Measurements from ENCODE around the gene DDTL.
"Not testable (repeated sequence)": the region's sequence is repeated elsewhere in the genome, so short reads cannot be mapped to it uniquely, and the experiment has no call there.

DNA sequence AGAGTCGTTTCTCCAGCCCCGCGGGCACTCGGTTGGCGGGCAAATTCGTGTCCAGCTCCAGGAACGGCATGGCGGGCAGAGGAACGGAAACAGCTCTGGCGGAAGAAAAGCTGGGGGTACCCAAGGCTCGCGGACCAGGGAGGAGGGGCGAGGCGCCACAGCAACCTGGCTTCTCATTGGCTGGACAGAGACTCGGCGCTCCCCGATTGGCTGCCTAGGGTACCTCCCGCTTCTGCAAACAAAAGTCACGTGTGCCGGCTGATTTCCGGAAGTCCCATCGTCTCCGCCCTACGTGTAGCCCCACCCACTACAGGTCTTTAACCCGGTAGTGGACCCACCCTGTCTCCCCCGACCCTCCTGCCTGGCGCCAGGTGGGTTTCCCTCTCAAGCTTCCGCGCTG lies 7.7 kb downstream of the DDTL start, which contains the start of gene DDT:
- TF ChIP-seq POLR2A (IDR thresholded peaks at IDR 0.05; ENCODE audit: low read depth, low read length); POLR2AphosphoS5 (IDR thresholded peaks at IDR 0.05; ENCODE audit: low read depth, low read length); TAF1 (IDR thresholded peaks at IDR 0.05; ENCODE audit: low read depth, low read length); SPI1 (IDR thresholded peaks at IDR 0.05; ENCODE audit: low read depth, low read length); POU2F2 (IDR thresholded peaks at IDR 0.05; ENCODE audit: low read depth, low read length); PAX5 (IDR thresholded peaks at IDR 0.05; ENCODE audit: insufficient read depth, low read length, severe bottlenecking): not testable (repeated sequence)
